HG02885 (cell line): Measurements from ENCODE around the gene OLIG2.

ENCODE experiments used
- ATAC-seq: cut with Tn5 transposase; IDR thresholded peaks from one replicate; pipeline ENCODE4 v1.9.1; 2021; ENCODE audit warnings: mild to moderate bottlenecking; ENCODE audit not compliant: unreplicated experiment, poor library complexity

OLIG2 gene

GRCh38 chr21:33061233-33061632 lies 35.5 kb downstream of the OLIG2 start:
- ATAC-seq = no peak

- no peak for ATAC-seq
Observed at GRCh38 chr21:33063375-33063883, 37.7 kb downstream of the OLIG2 start.

- ATAC-seq = no peak
Observed at GRCh38 chr21:33063907-33064622, 38.3 kb downstream of the OLIG2 start.

- ATAC-seq = no peak
Observed at GRCh38 chr21:33064623-33065390, 39.1 kb downstream of the OLIG2 start.

- no peak for ATAC-seq
Observed at GRCh38 chr21:33067043-33067442, 41.3 kb downstream of the OLIG2 start.

GRCh38 chr21:33067457-33067856 lies 41.7 kb downstream of the OLIG2 start:
- ATAC-seq = no peak

GRCh38 chr21:33069243-33069642 lies 43.5 kb downstream of the OLIG2 start:
- no peak for ATAC-seq

GRCh38 chr21:33069645-33069993 lies 43.9 kb downstream of the OLIG2 start:
- ATAC-seq = no peak

GRCh38 chr21:33069994-33070743 lies 44.4 kb downstream of the OLIG2 start, which contains the start of gene OLIG1:
Gene OLIG1, plus strand, starts transcription at chr21:33070141. Its CDS starts 106 bp downstream, at chr21:33070247.
- no peak for ATAC-seq

- ATAC-seq = no peak
Observed at GRCh38 chr21:33070744-33070997, 44.9 kb downstream of the OLIG2 start.

GRCh38 chr21:33070998-33071769 lies 45.4 kb downstream of the OLIG2 start:
- no peak for ATAC-seq

GRCh38 chr21:33071770-33072306 lies 46.1 kb downstream of the OLIG2 start:
- ATAC-seq = no peak

- ATAC-seq = no peak
Observed at GRCh38 chr21:33073636-33074035, 47.9 kb downstream of the OLIG2 start.

GRCh38 chr21:33075128-33075527 lies 49.4 kb downstream of the OLIG2 start:
- ATAC-seq = no peak

- no peak for ATAC-seq
Observed at GRCh38 chr21:33075596-33076195, 50.0 kb downstream of the OLIG2 start.

- no peak for ATAC-seq
Observed at GRCh38 chr21:33076600-33077329, 51.0 kb downstream of the OLIG2 start.
